IMR-90 (cell line): Measurements from ENCODE around the gene BGLAP. TPM values are rescaled to one million over a fixed set of nuclear protein-coding genes. Genes with fewer than 3 reads are reported as not detected.
A peak's percentile ranks its signal among the peaks of the same experiment; 100 is the strongest.

ENCODE experiments used
- ATAC-seq: fragments of 200-7000 bp; cut with Tn5 transposase; 2 replicates; pipeline ENCODE4 v1.9.1; 2020; ENCODE audit warnings: low read depth, mild to moderate bottlenecking, moderate library complexity
- BruUV-seq: library from RNA; stranded (reverse); fragments of 400-500 nt; replicated peaks from 2 replicates; lab custom pipeline; 2021; lab: Mats Ljungman, UMichigan
- CTCF ChIA-PET: fragments of 300-600 bp; formaldehyde crosslinking; extraction: SDS; loops from one replicate; lab custom pipeline; 2021; ENCODE audit warnings: antibody characterized with exemption; lab: Yijun Ruan, JAX
- POLR2A ChIA-PET: fragments of 300-600 bp; sonication (Branson Sonifier 250); formaldehyde crosslinking; loops from one replicate; lab custom pipeline; 2022; ENCODE audit warnings: antibody characterized with exemption; ENCODE audit not compliant: unreplicated experiment; lab: Charles Lee
- DNase-seq: peaks from one replicate; pipeline ENCODE4 v3.0.0; 2013
- H2AFZ ChIP-seq: replicated peaks from 2 replicates; pipeline ENCODE3; 2013; ENCODE audit warnings: low read length, mild to moderate bottlenecking; ENCODE audit not compliant: poor library complexity
- H2AK5ac ChIP-seq: 2 replicates; pipeline ENCODE4 v1.6.1; 2013; ENCODE audit warnings: low read depth, low read length, inconsistent platforms
- H2AK9ac ChIP-seq: replicated peaks from 2 replicates; pipeline ENCODE3; 2013; ENCODE audit warnings: mild to moderate bottlenecking, low read depth, low read length, moderate library complexity; ENCODE audit not compliant: poor library complexity
- H2BK120ac ChIP-seq: 2 replicates; pipeline ENCODE4 v1.6.1; 2013; ENCODE audit warnings: low read depth, low read length, inconsistent platforms
- H2BK15ac ChIP-seq: 3 replicates; pipeline ENCODE4 v1.6.1; 2013; ENCODE audit warnings: low read depth, low read length, inconsistent platforms
- H2BK20ac ChIP-seq: 2 replicates; pipeline ENCODE4 v1.6.1; 2013; ENCODE audit warnings: low read depth, mild to moderate bottlenecking, inconsistent platforms, low read length, moderate library complexity
- H2BK5ac ChIP-seq: 2 replicates; pipeline ENCODE4 v1.6.1; 2013; ENCODE audit warnings: mild to moderate bottlenecking, low read depth, low read length, inconsistent platforms; ENCODE audit not compliant: poor library complexity, severe bottlenecking
- H3K14ac ChIP-seq: replicated peaks from 2 replicates; pipeline ENCODE4 v1.6.1; 2013; ENCODE audit warnings: low read depth, low read length, inconsistent platforms
- H3K18ac ChIP-seq: 2 replicates; pipeline ENCODE4 v1.6.1; 2013; ENCODE audit warnings: low read depth, low read length, control low read depth
- H3K23ac ChIP-seq: 2 replicates; pipeline ENCODE4 v1.6.1; 2013; ENCODE audit warnings: low read depth, low read length, inconsistent platforms
- H3K27ac ChIP-seq: 2 replicates; pipeline ENCODE4 v1.5.1; 2013; ENCODE audit warnings: mild to moderate bottlenecking, control low read depth, low read length; ENCODE audit not compliant: insufficient read depth
- H3K27me3 ChIP-seq: 2 replicates; pipeline ENCODE4 v1.6.1; 2013; ENCODE audit warnings: low read length; ENCODE audit not compliant: control insufficient read depth, insufficient read depth
- H3K36me3 ChIP-seq: 2 replicates; pipeline ENCODE4 v1.6.1; 2013; ENCODE audit warnings: low read length, mixed read lengths; ENCODE audit not compliant: control insufficient read depth, insufficient read depth
- H3K4ac ChIP-seq: 2 replicates; pipeline ENCODE4 v1.6.1; 2013; ENCODE audit warnings: low read depth, low read length, inconsistent platforms
- H3K4me1 ChIP-seq: 2 replicates; pipeline ENCODE4 v1.6.1; 2013; ENCODE audit warnings: low read length, mixed read lengths; ENCODE audit not compliant: control insufficient read depth, insufficient read depth
- H3K4me2 ChIP-seq: 2 replicates; pipeline ENCODE4 v1.6.1; 2013; ENCODE audit warnings: low read depth, mild to moderate bottlenecking, control low read depth, low read length, moderate library complexity
- H3K4me3 ChIP-seq: 2 replicates; pipeline ENCODE4 v1.5.1; 2013; ENCODE audit warnings: low read depth, mild to moderate bottlenecking, control low read depth, low read length, moderate library complexity; ENCODE audit not compliant: insufficient read depth
- H3K56ac ChIP-seq: 2 replicates; pipeline ENCODE4 v1.6.1; 2013; ENCODE audit warnings: low read length, inconsistent platforms; ENCODE audit not compliant: insufficient read depth; ENCODE audit errors: extremely low read depth
- H3K79me1 ChIP-seq, 2 experiments: 2 replicates each; pipeline ENCODE4 v1.6.1; 2013; ENCODE audit warnings: low read length in 2 of 2, inconsistent platforms in 1 of 2, low read depth in 1 of 2
- H3K9ac ChIP-seq: 2 replicates; pipeline ENCODE4 v1.6.1; 2013; ENCODE audit warnings: low read depth, low read length, control low read depth
- H3K9me1 ChIP-seq: 2 replicates; pipeline ENCODE4 v1.6.1; 2013; ENCODE audit warnings: low read length, inconsistent platforms; ENCODE audit not compliant: insufficient read depth
- H3K9me3 ChIP-seq: 2 replicates; pipeline ENCODE4 v1.6.1; 2013; ENCODE audit warnings: low read length; ENCODE audit not compliant: control insufficient read depth, insufficient read depth
- H4K20me1 ChIP-seq: 2 replicates; pipeline ENCODE4 v1.6.1; 2013; ENCODE audit warnings: low read length, inconsistent platforms; ENCODE audit not compliant: insufficient read depth
- H4K5ac ChIP-seq: 2 replicates; pipeline ENCODE4 v1.6.1; 2013; ENCODE audit warnings: mild to moderate bottlenecking, low read depth, low read length, control low read depth
- H4K8ac ChIP-seq, 2 experiments: 2 replicates each; pipeline ENCODE4 v1.6.1; 2013; ENCODE audit warnings: low read depth in 2 of 2, low read length in 2 of 2, control low read depth in 1 of 2, inconsistent platforms in 1 of 2
- H4K91ac ChIP-seq: 2 replicates; pipeline ENCODE4 v1.6.1; 2013; ENCODE audit warnings: low read depth, low read length, inconsistent platforms; ENCODE audit not compliant: insufficient read depth
- BHLHE40 ChIP-seq: fragments of 150-350 bp; IDR thresholded peaks from 2 replicates; pipeline ENCODE4 v1.6.1; 2016; ENCODE audit warnings: mild to moderate bottlenecking, low read depth, low read length
- CEBPB ChIP-seq: IDR thresholded peaks from 2 replicates; pipeline ENCODE4 v1.6.1; 2012; ENCODE audit warnings: low read depth, low read length, improper control_type of control experiment
- MAZ ChIP-seq: IDR thresholded peaks from 2 replicates; pipeline ENCODE4 v1.6.1; 2012; ENCODE audit warnings: low read depth, mild to moderate bottlenecking, low read length, improper control_type of control experiment, moderate library complexity, borderline replicate concordance
- NFE2L2 ChIP-seq: fragments of 150-350 bp; IDR thresholded peaks from 2 replicates; pipeline ENCODE4 v1.6.1; 2016; ENCODE audit warnings: low read depth, mild to moderate bottlenecking, low read length
- RAD21 ChIP-seq: IDR thresholded peaks from 2 replicates; pipeline ENCODE4 v1.6.1; 2012; ENCODE audit warnings: low read length, improper control_type of control experiment
- RCOR1 ChIP-seq: IDR thresholded peaks from 2 replicates; pipeline ENCODE4 v1.6.1; 2012; ENCODE audit warnings: mild to moderate bottlenecking, low read length, improper control_type of control experiment; ENCODE audit not compliant: insufficient replicate concordance
- RFX5 ChIP-seq: IDR thresholded peaks from 2 replicates; pipeline ENCODE4 v1.8.0; 2012; ENCODE audit warnings: low read depth, mild to moderate bottlenecking, low read length, moderate library complexity
- WGBS, 2 experiments: methylation state at CpG; one replicate each; pipeline versions ENCODE4 v1.1.5 to v1.1.7; 2013; ENCODE audit warnings: missing lambda C conversion rate in 2 of 2; ENCODE audit not compliant: insufficient read length in 1 of 2; ENCODE audit errors: extremely low coverage in 2 of 2; 5-methylcytosine and 5-hydroxymethylcytosine counted together
- dilution Hi-C: fragments of 300-500 bp; cut with HindIII; formaldehyde crosslinking; loops from one replicate; pipeline ENCODE4 v1.14.3; 2018; ENCODE audit warnings: low sequenced_read_pairs; ENCODE audit not compliant: unreplicated experiment
- in situ Hi-C: fragments of 300-500 bp; cut with MboI; formaldehyde crosslinking; loops from 3 replicates; pipeline ENCODE4 v1.14.3; 2019; ENCODE audit warnings: low sequenced_read_pairs, inconsistent platforms, mixed read lengths
- intact Hi-C: fragments of 100-400 bp; cut with micrococcal nuclease; formaldehyde crosslinking; loops from 2 replicates; pipeline ENCODE4 v1.10.0; 2022
- polyA plus RNA-seq, 3 experiments: library from polyadenylated mRNA; depleted of rRNA; stranded (reverse); fragments of >200 nt; gene quantifications; 2 replicates each; pipeline ENCODE4 v1.2.3, GENCODE V29; 2012; ENCODE audit warnings: low replicate concordance in 1 of 3
- total RNA-seq: library from RNA; depleted of rRNA; stranded (reverse); fragments of >200 nt; gene quantifications from 2 replicates; pipeline ENCODE4 v1.2.3, GENCODE V29; 2012

Gene BGLAP
- total and polyA plus RNA-seq, 2 of the 4 experiments (the other 2 are of a cell fraction) = 0.67 TPM; not detected in 1

DNA sequence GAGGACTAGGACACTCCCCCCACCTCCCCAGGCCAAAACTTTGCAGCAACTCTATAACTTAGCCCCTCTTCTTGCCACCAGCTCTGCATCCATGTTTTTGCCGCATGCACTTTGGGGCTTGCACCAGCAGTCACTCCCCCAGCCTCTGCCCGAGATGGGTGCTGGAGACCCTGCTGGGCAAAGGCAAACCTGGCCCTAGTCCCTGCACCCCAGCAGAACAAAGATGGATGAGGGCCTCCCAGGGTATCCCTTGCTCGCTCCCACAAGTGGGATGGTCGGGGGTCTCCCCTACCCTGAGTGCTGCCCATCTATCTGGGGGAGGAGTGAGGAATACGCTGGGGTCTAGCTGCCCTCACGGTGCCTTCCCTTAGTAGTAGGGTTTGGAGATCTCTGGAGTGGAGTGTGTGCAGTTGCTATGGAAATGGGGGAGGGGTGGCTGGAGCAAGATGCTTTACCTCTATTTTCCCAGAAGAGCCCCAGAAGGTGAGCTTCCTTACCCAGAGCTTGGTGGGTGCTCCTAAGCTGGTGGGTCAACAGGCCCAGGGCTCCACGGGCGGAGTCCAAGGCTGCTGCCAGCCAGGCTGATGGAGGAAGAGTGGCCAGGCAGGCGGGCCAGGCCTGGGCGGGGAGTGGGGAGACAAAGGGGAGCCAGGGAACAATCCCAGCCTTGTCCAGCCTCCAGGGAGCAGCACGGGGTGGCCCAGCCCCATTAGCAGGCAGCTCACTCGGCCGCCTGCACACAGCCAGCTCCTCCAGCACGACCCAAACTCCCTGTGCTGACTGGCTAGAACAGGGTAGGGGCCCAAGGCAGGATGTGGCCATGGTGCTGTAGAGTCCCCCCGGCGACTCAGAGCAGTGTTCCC is 5.7 kb downstream of the BGLAP start, which contains the start of gene PAQR6:
Gene PAQR6, minus strand, starts transcription at position 597 of the 863 bp plus-strand sequence. CDS start 1,325 bp downstream, outside the sequence.
- ChIA-PET POLR2A (interaction anchor here (0.6 kb wide), 1 partner anchor 35 kb away, joined by 4 read pairs; the partner anchor contains the start of gene SMG5), CTCF (no interaction called here)
- Histone ChIP-seq H2BK5ac (no peak within 1 kb of the TSS), H3K56ac (no peak within 1 kb of the TSS), H2BK120ac (no peak within 1 kb of the TSS), H3K27me3 (peaks cover 12% of the 10 kb centered on the region; the same call in 1 of the 2 replicates), H4K8ac (no peak within 1 kb of the TSS), H3K79me1 (no peaks in the 10 kb centered on the region), H2BK20ac (no peak within 1 kb of the TSS), H3K36me3 (peaks cover 37% of the 10 kb centered on the region), H3K18ac (no peak within 1 kb of the TSS), H3K27ac (no peak within 1 kb of the TSS), H3K23ac (0 out of 2 replicates have a peak within 1 kb of the TSS, but pooled peaks have one; percentile 10), H3K4me2 (no peak within 1 kb of the TSS), H3K9me3 (no peaks in the 10 kb centered on the region), H2AK5ac (no peak within 1 kb of the TSS), H4K91ac (no peak within 1 kb of the TSS), H3K4ac (no peak within 1 kb of the TSS), H3K4me3 (no peak within 1 kb of the TSS), H2AFZ (no peak within 1 kb of the TSS), H3K9me1 (no peaks in the 10 kb centered on the region), H2BK15ac (no peak within 1 kb of the TSS), H3K4me1 (peaks cover 2% of the 10 kb centered on the region; the same call in 1 of the 2 replicates), H4K20me1 (no peaks in the 10 kb centered on the region; the same call in none of the 2 replicates), H3K14ac (no peak within 1 kb of the TSS), H3K9ac (no peak within 1 kb of the TSS), H4K5ac (no peak within 1 kb of the TSS), H2AK9ac (peak within 1 kb of the TSS; percentile 44)
- in situ Hi-C loops = no loop called here
- ATAC-seq = no peak; the same call in 1 of the 2 replicates
- no peak for TF ChIP-seq MAZ
- TF ChIP-seq RAD21 = no peak
- TF ChIP-seq RFX5 = no peak
- no peak for TF ChIP-seq CEBPB
- no peak for TF ChIP-seq NFE2L2
- TF ChIP-seq RCOR1 = no peak
- TF ChIP-seq BHLHE40 = no peak
- no TSS peak for BruUV-seq
- no peak for DNase-seq
- dilution Hi-C loops = no loop called here
- intact Hi-C loops = no loop called here
- 65% methylated on average over 4 of the region's 16 CpGs; no CpG with 5 or more reads in 1 of the 2 experiments for WGBS, 2 experiments
